ENCODE measurements around the gene GPT2. TPM values are rescaled to one million over a fixed set of nuclear protein-coding genes. Genes with fewer than 3 reads are reported as not detected.
A peak's percentile ranks its signal among the peaks of the same experiment; 100 is the strongest.

Gene GPT2
- total RNA-seq, 4 donors from 2014 or later: 65.7 to 100 (median 85.0) TPM

DNA sequence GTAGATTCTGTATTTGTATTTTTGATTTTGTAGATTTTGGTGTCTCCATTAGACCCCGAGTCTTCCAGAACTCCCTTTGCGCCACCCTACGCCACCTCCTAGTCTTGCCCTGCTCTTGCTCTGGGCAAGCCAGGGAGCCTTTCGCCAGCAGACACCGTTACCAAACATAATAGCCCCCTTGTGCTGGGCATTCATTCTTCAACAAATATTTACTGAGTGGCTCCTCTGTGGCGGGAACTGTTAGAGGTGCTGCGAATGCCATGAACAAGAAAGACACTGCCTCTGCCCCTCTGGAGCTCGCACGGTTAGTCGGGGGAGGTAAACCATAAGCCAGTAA lies 841 bp upstream of the GPT2 start:
- no peak for DNase-seq (ENCODE audit: low spot score in 2 of 2)
- Histone ChIP-seq H3K4me3 (peak overlapping the region; percentile 95), H3K9me3 (no peaks in the 10 kb centered on the region), H3K36me3 (no peaks in the 10 kb centered on the region), H3K27ac (peak overlapping the region; percentile 76), H3K4me1 (peaks cover 46% of the 10 kb centered on the region), H3K27me3 (no peaks in the 10 kb centered on the region)
- WGBS: 19% methylated on average over 10 of the region's 10 CpGs
- no peak for TF ChIP-seq EP300 (IDR thresholded peaks at IDR 0.05)
- no peak for TF ChIP-seq POLR2AphosphoS5 (IDR thresholded peaks at IDR 0.05)
- TF ChIP-seq, protein P1, sequence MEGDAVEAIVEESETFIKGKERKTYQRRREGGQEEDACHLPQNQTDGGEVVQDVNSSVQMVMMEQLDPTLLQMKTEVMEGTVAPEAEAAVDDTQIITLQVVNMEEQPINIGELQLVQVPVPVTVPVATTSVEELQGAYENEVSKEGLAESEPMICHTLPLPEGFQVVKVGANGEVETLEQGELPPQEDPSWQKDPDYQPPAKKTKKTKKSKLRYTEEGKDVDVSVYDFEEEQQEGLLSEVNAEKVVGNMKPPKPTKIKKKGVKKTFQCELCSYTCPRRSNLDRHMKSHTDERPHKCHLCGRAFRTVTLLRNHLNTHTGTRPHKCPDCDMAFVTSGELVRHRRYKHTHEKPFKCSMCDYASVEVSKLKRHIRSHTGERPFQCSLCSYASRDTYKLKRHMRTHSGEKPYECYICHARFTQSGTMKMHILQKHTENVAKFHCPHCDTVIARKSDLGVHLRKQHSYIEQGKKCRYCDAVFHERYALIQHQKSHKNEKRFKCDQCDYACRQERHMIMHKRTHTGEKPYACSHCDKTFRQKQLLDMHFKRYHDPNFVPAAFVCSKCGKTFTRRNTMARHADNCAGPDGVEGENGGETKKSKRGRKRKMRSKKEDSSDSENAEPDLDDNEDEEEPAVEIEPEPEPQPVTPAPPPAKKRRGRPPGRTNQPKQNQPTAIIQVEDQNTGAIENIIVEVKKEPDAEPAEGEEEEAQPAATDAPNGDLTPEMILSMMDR (IDR thresholded peaks at IDR 0.05): no peak
- TF ChIP-seq POLR2A (IDR thresholded peaks at IDR 0.05): no peak

DNA sequence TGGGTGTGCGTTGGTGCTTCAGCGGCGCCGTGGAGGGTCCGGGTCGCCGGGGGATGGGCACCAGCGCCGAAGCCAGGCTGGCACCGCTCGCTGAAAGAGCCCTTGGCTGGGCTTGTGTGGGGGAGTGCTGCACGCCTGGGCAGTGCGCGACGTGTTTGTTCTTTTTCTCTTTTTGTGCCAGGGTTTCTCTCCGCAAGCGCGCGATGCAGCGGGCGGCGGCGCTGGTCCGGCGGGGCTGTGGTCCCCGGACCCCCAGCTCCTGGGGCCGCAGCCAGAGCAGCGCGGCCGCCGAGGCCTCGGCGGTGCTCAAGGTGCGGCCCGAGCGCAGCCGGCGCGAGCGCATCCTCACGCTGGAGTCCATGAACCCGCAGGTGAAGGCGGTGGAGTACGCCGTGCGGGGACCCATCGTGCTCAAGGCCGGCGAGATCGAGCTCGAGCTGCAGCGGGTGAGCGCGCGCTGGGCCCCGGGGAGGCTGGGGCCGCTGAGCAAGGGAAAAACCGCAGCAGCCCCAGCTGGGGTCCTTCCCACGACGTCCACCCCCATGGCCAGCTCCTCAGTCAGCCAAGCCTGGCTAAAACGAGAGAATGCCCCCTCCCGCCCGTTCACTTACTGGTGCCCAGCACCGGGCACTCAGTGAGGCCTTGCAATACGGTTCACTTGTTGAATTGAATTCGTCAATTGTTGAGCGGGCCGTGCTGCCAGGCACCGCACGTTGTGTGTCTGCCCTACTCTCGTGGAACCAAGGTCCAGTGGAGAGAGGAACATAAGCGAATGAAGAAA lies 541 bp downstream of the GPT2 start:
- Histone ChIP-seq H3K36me3 (no peaks in the 10 kb centered on the region), H3K27ac (peak overlapping the region; percentile 76), H3K4me3 (peak overlapping the region; percentile 95), H3K27me3 (no peaks in the 10 kb centered on the region), H3K4me1 (peaks cover 49% of the 10 kb centered on the region), H3K9me3 (no peaks in the 10 kb centered on the region)
- no peak for TF ChIP-seq POLR2A (IDR thresholded peaks at IDR 0.05)
- TF ChIP-seq, protein P1 (IDR thresholded peaks at IDR 0.05): no peak
- TF ChIP-seq POLR2AphosphoS5 (IDR thresholded peaks at IDR 0.05): no peak
- TF ChIP-seq EP300 (IDR thresholded peaks at IDR 0.05): no peak
- WGBS: 4% methylated on average over 29 of the region's 72 CpGs
- DNase-seq (ENCODE audit: low spot score in 2 of 2): no peak

DNA sequence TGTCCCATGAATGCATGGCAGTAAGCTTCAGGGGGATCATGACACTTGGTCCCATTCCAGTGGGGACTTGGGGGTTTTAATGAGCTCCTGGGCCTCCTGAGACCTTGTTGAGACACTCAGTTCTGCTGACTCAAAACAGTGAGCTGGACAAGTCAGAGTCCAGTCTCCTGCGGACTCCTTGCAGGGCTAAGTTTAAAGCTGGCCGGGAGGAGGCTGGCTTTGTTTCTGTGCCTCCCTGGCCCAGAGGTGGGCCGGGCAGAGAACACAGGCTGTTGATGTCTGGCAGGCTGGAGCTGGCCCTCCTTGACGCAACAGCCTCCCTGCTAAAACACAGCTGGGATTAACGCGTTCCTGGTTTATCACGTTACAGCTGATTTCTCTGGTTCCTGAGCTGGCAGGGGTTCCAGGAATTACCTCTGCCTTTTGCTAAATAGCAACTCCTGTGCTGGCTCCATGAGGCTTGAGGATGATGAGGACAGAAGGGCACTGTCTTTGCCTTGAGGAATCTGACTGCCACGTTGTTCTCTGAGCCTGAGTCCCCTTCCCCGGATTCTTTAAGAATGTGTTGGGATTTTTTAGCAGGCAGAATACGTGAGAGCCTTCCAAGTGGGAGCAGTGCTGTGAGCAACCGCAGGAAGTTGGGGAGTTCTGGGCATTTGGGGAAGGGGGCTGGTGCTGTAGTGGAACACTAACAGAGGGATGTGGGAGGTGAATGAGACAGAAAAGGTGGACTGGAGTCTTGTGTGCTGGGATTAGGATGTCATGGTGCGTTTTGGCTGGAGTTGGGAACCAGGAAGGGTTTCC lies 2.0 kb downstream of the GPT2 start:
- Histone ChIP-seq H3K9me3 (no peaks in the 10 kb centered on the region), H3K36me3 (no peaks in the 10 kb centered on the region), H3K4me3 (peak overlapping the region; percentile 95), H3K27me3 (no peaks in the 10 kb centered on the region), H3K4me1 (peaks cover 54% of the 10 kb centered on the region), H3K27ac (peak overlapping the region; percentile 76)
- WGBS: 65% methylated on average over 10 of the region's 12 CpGs
- TF ChIP-seq POLR2A (IDR thresholded peaks at IDR 0.05) (no peak), POLR2AphosphoS5 (IDR thresholded peaks at IDR 0.05) (no peak), EP300 (IDR thresholded peaks at IDR 0.05) (no peak)
- TF ChIP-seq, protein P1 (IDR thresholded peaks at IDR 0.05): no peak
- no peak for DNase-seq (ENCODE audit: low spot score in 2 of 2)

DNA sequence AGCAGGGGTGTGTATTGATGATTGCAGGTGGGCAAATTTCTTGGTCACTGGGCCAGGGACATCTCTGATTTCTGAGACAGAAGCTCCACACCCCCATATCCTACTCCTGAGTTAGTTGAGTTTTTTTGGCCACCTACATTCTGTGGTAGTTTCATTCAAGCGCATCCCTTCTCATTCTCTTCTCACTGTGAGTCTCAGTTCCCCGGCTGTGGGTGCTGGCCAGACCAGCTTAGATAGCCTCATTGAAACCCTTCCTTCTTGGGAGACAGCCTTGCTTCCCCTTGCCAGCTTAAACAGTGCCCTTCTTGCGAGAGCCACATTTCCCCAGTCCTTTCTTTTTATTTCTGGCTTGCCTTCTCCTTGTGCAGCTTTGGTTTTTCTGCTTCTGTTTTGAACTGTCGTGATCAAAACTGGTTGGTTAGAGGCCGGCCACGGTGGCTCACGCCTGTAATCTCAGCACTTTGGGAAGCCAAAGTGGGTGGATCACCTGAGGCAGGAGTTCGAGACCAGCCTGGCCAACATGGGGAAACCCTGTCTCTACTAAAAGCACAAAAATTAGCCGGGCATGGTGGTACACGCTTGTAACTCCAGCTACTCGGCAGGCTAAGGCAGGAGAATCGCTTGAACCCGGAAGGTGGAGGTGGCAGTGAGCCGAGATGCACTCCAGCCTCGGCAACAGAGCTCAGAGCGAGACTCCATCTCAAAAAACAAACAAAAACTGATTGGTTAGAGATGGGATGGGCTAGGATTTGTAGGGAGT lies 2.8 kb downstream of the GPT2 start:
- H3K4me1 ChIP-seq: peaks cover 54% of the 10 kb centered on the region
- no peak for TF ChIP-seq EP300 (IDR thresholded peaks at IDR 0.05)
- TF ChIP-seq, protein P1 (IDR thresholded peaks at IDR 0.05): no peak
- TF ChIP-seq POLR2AphosphoS5 (IDR thresholded peaks at IDR 0.05): no peak
- TF ChIP-seq POLR2A (IDR thresholded peaks at IDR 0.05): no peak
- no peak for DNase-seq (ENCODE audit: low spot score in 2 of 2)
- 50% methylated on average over 16 of the region's 16 CpGs for WGBS
- H3K27ac ChIP-seq: peak overlapping the region; percentile 76
- H3K36me3 ChIP-seq: no peaks in the 10 kb centered on the region
- no peaks in the 10 kb centered on the region for H3K9me3 ChIP-seq
- no peak overlapping the region for H3K4me3 ChIP-seq
- H3K27me3 ChIP-seq: no peaks in the 10 kb centered on the region
